OCI-LY1 (cell line): ENCODE results near the gene AR.

Experiments
- CTCF ChIP-seq: fragments of 200-600 bp; sonication (generic), shearing (Covaris generic); IDR thresholded peaks from 2 replicates; pipeline ENCODE4 v1.5.1; 2017; ENCODE audit warnings: mild to moderate bottlenecking, antibody characterized with exemption, low read length, moderate library complexity, mixed read lengths
- EZH2 ChIP-seq: fragments of 200-600 bp; sonication (generic), shearing (Covaris generic); IDR thresholded peaks from 2 replicates; pipeline ENCODE4 v1.8.0; 2017; ENCODE audit warnings: borderline replicate concordance, mixed run types, mild to moderate bottlenecking, antibody characterized with exemption, low read length, moderate library complexity, mixed read lengths

- TF ChIP-seq CTCF (no peak), EZH2 (no peak)
Measured at GRCh38 chrX:67731061-67731460, 187.2 kb downstream of the AR start.
